NCI-H2171 treated with DMSO at 0.1 percent for 48 hours (cell line): ENCODE data around the gene PORCN.
"Not testable (repeated sequence)": the region's sequence is repeated elsewhere in the genome, so short reads cannot be mapped to it uniquely, and the experiment has no call there.

Experiments
- DNase-seq: peaks from one replicate; lab custom pipeline; 2025; lab: John Stamatoyannopoulos, UW

The PORCN gene

GRCh38 chrX:48541140-48541814 is 32.5 kb downstream of the PORCN start:
- no peak for DNase-seq

- no peak for DNase-seq
Measured at GRCh38 chrX:48548871-48549270, 40.1 kb downstream of the PORCN start.

- not testable (repeated sequence) for DNase-seq
Measured at GRCh38 chrX:48555731-48556325, 47.0 kb downstream of the PORCN start.

- DNase-seq: no peak
Measured at GRCh38 chrX:48558271-48558670, 49.5 kb downstream of the PORCN start.

GRCh38 chrX:48559636-48560035 is 50.8 kb downstream of the PORCN start:
- DNase-seq: no peak

- no peak for DNase-seq
Measured at GRCh38 chrX:48560056-48560455, 51.3 kb downstream of the PORCN start.

GRCh38 chrX:48560681-48561080 is 51.9 kb downstream of the PORCN start:
- DNase-seq: no peak

- no peak for DNase-seq
Measured at GRCh38 chrX:48569958-48570357, 61.2 kb downstream of the PORCN start.
